Measurements from ENCODE around the gene ADM2. TPM values are rescaled to one million over a fixed set of nuclear protein-coding genes. Genes with fewer than 3 reads are reported as not detected.

ADM2 gene
- total RNA-seq, 3 donors from 2014 or later: 0.95 to 3.9 (median 1.4) TPM

- intact Hi-C loops (cut with DNase I, micrococcal nuclease): no loop called here
- DNase-seq (peak in 1 of 3 donors; percentile 46), ATAC-seq (no peak)
- Histone ChIP-seq H3K9me3 (no peaks in the 10 kb centered on the region), H3K36me3 (ENCODE audit: low read depth) (no peaks in the 10 kb centered on the region), H3K4me1 (ENCODE audit: low read depth) (peaks cover 2% of the 10 kb centered on the region), H3K4me3 (no peak overlapping the region)
- TF ChIP-seq, protein P1, sequence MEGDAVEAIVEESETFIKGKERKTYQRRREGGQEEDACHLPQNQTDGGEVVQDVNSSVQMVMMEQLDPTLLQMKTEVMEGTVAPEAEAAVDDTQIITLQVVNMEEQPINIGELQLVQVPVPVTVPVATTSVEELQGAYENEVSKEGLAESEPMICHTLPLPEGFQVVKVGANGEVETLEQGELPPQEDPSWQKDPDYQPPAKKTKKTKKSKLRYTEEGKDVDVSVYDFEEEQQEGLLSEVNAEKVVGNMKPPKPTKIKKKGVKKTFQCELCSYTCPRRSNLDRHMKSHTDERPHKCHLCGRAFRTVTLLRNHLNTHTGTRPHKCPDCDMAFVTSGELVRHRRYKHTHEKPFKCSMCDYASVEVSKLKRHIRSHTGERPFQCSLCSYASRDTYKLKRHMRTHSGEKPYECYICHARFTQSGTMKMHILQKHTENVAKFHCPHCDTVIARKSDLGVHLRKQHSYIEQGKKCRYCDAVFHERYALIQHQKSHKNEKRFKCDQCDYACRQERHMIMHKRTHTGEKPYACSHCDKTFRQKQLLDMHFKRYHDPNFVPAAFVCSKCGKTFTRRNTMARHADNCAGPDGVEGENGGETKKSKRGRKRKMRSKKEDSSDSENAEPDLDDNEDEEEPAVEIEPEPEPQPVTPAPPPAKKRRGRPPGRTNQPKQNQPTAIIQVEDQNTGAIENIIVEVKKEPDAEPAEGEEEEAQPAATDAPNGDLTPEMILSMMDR (IDR thresholded peaks at IDR 0.05): no peak
Observed at GRCh38 chr22:50439871-50440331, 41.4 kb upstream of the ADM2 start.

DNA sequence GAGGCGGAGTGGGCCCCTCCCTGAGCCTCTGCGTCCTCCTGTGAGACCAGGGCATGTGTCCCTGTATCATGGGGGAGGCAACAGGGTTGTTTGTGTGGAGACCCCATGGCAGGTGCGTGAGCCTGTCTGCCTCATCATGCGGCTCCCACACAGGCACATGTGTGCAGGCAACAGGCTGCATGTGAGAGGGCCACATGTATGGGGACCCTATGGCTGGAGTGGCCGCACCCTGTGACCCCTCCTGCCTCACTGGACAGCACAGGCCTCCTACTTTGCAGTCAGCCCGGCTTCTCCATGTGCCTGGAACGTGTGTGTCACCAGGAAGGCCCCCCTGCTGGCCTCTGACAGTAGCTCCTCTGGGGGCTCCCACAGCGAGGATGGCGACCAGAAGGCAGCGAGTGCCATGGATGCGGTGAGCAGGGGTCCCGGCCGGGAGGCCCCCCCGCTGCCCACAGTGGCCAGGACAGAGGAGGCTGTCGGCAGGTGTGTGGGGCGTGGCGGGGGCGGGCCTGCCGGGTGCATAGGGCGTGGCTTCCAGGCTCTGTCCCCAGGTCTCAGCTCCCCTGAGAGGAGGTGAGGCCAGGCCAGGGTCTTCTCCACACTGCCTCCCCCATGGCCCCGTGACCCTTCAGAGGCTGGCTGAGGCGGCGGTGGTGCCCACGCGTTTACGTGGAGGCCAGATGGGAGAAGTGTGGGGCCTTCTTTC is 40.6 kb upstream of the ADM2 start:
- peaks cover 9% of the 10 kb centered on the region for H3K4me1 ChIP-seq (ENCODE audit: low read depth)
- ATAC-seq (peak; percentile 48), DNase-seq (peak; percentile 52 to 59 (median 53))
- no peaks in the 10 kb centered on the region for H3K9me3 ChIP-seq
- intact Hi-C loops (cut with DNase I, micrococcal nuclease): no loop called here
- TF ChIP-seq, protein P1 (IDR thresholded peaks at IDR 0.05): no peak
- no peak overlapping the region for H3K4me3 ChIP-seq
- no peaks in the 10 kb centered on the region for H3K36me3 ChIP-seq (ENCODE audit: low read depth)

- intact Hi-C loops (cut with DNase I, micrococcal nuclease): no loop called here
- H3K36me3 ChIP-seq (ENCODE audit: low read depth): no peaks in the 10 kb centered on the region
- no peaks in the 10 kb centered on the region for H3K9me3 ChIP-seq
- H3K4me1 ChIP-seq (ENCODE audit: low read depth): peaks cover 9% of the 10 kb centered on the region
- TF ChIP-seq, protein P1 (IDR thresholded peaks at IDR 0.05): no peak
- ATAC-seq (no peak), DNase-seq (peak in 1 of 3 donors; percentile 46)
- H3K4me3 ChIP-seq: no peak overlapping the region
Observed at GRCh38 chr22:50441428-50441993, 39.8 kb upstream of the ADM2 start.

GRCh38 chr22:50443197-50443596 is 38.1 kb upstream of the ADM2 start:
- peak in 1 of 3 donors; percentile 42 for DNase-seq
- peaks cover 8% of the 10 kb centered on the region for H3K36me3 ChIP-seq (ENCODE audit: low read depth)
- H3K4me3 ChIP-seq: no peak overlapping the region
- no peak for ATAC-seq
- intact Hi-C loops (cut with DNase I, micrococcal nuclease): no loop called here
- H3K4me1 ChIP-seq (ENCODE audit: low read depth): peaks cover 9% of the 10 kb centered on the region
- TF ChIP-seq, protein P1 (IDR thresholded peaks at IDR 0.05): no peak
- H3K9me3 ChIP-seq: no peaks in the 10 kb centered on the region

DNA sequence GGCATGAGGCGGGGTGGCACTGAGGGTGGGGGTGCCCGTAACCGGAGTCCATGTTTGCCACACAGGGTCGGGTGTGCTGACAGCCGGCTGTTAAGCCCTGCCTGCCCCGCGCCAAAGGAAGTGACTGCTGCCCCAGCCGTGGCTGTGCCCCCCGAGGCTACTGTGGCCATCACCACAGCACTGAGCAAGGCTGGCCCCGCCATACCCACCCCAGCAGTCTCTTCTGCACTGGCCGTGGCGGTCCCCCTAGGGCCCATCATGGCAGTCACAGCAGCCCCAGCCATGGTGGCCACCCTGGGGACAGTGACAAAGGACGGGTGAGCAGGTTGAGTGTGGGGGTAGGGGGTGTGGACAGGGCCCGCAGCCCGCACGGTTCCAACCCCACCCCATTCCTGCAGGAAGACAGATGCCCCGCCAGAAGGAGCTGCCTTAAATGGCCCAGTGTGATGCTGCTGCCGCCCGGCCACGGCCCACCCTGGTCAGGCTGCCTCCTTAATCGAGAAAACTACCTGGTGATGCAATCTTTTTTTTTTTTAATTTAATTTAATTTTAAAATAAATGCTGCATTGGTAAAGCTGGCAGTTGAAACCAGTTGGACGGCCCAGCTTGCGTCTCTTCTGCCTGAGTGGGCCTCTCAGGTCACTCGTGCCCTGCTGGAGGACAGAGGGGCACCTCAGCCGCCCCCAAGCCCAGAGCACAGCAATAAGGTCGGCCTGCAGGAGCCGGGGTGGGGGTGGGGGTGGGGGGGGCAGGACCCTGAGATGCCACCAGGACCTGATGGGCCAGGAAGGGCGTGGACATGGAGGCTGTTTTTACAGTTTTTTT is 37.3 kb upstream of the ADM2 start:
- H3K4me1 ChIP-seq (ENCODE audit: low read depth): peaks cover 9% of the 10 kb centered on the region
- peaks cover 11% of the 10 kb centered on the region for H3K36me3 ChIP-seq (ENCODE audit: low read depth)

More for the DNA sequence above, 37.3 kb upstream of the ADM2 start:
- no peak for ATAC-seq
- TF ChIP-seq, protein P1 (IDR thresholded peaks at IDR 0.05): no peak
- DNase-seq: peak in 1 of 3 donors; percentile 54
- intact Hi-C loops (cut with DNase I, micrococcal nuclease): no loop called here
- Histone ChIP-seq H3K9me3 (no peaks in the 10 kb centered on the region), H3K4me3 (no peak overlapping the region)

All from mucosa of descending colon (tissue), 3 donors.